Measurements from ENCODE around the gene TYW1. TPM values are rescaled to one million over a fixed set of nuclear protein-coding genes. Genes with fewer than 3 reads are reported as not detected.
"Not testable (repeated sequence)": the region's sequence is repeated elsewhere in the genome, so short reads cannot be mapped to it uniquely, and the experiment has no call there.

Gene TYW1
- total RNA-seq, 1 experiment from 2014 or later: 13.4 TPM

DNA sequence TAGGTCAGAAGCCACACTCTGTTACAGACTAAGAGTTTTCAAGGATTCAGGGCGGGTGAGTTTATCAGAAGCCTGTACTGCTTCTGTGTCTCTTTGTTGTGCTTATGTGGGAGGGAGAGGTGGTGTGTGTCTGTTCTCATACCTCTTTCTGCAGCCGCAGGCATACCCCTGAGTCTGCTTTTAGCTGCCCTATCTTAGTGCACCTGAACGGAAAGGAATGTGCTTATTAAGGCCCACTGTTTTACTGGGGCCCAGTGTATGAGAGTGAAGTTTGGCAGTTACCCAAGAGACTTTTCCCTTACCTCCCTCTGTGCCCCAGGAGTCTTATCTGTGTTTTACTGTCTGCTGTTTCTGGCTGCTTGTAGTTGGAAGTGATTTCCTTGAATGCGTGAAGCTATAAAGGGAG, 104.3 kb downstream of the TYW1 start:
- H3K9me2 ChIP-seq (ENCODE audit: insufficient read depth): no peaks in the 10 kb centered on the region
- no peak overlapping the region for H3K4me3 ChIP-seq
- no peaks in the 10 kb centered on the region for H3K36me3 ChIP-seq (ENCODE audit: low read depth)
- no peak overlapping the region for H3K4me2 ChIP-seq
- H3K4me1 ChIP-seq (replicated peaks; ENCODE audit: insufficient read depth): no peaks in the 10 kb centered on the region
- intact Hi-C loops (cut with micrococcal nuclease; ENCODE audit: unreplicated experiment): no loop called here
- H4K20me1 ChIP-seq (ENCODE audit: insufficient read depth): no peaks in the 10 kb centered on the region
- BruUV-seq (replicated peaks): no TSS peak
- no peaks in the 10 kb centered on the region for H3K9me3 ChIP-seq (ENCODE audit: insufficient read depth, low read depth)
- no peak for DNase-seq
- TF ChIP-seq, protein P1, sequence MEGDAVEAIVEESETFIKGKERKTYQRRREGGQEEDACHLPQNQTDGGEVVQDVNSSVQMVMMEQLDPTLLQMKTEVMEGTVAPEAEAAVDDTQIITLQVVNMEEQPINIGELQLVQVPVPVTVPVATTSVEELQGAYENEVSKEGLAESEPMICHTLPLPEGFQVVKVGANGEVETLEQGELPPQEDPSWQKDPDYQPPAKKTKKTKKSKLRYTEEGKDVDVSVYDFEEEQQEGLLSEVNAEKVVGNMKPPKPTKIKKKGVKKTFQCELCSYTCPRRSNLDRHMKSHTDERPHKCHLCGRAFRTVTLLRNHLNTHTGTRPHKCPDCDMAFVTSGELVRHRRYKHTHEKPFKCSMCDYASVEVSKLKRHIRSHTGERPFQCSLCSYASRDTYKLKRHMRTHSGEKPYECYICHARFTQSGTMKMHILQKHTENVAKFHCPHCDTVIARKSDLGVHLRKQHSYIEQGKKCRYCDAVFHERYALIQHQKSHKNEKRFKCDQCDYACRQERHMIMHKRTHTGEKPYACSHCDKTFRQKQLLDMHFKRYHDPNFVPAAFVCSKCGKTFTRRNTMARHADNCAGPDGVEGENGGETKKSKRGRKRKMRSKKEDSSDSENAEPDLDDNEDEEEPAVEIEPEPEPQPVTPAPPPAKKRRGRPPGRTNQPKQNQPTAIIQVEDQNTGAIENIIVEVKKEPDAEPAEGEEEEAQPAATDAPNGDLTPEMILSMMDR (conservative IDR thresholded peaks at IDR 0.05): no peak
- TF ChIP-seq EZH2 (IDR thresholded peaks at IDR 0.05; ENCODE audit: low read depth): no peak
- no peaks in the 10 kb centered on the region for H3K27me3 ChIP-seq (ENCODE audit: insufficient read depth, low read depth)
- H3F3A ChIP-seq (ENCODE audit: insufficient read depth, low read depth): no peaks in the 10 kb centered on the region
- no peak overlapping the region for H3K27ac ChIP-seq
- POLR2A ChIA-PET (ENCODE audit: unreplicated experiment): no interaction called here
- H2AFZ ChIP-seq: no peak overlapping the region
- no peaks in the 10 kb centered on the region for H3K79me2 ChIP-seq (ENCODE audit: low read depth)
- CTCF ChIA-PET: no interaction called here

DNA sequence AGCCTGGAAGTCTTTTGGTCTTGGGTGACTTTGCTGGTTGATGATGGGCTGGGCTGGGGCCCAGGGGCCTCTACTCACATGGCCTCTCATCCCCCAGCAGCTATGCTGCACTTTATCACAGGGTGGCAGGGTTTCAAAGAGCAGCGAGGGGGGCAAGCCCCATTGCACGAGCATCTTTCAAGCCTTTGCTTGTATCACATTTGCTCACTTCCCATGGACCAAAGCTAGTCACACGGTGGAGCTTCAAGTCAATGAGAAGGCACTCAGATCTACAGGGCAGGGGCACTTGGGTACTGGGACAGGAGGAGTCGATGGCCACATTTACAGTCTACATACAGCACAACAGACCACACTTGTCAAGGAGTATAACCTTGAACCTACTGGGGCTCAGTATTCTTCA, 108.3 kb downstream of the TYW1 start:
- H3F3A ChIP-seq (ENCODE audit: insufficient read depth, low read depth); H3K4me1 ChIP-seq (replicated peaks; ENCODE audit: insufficient read depth); H3K4me3 ChIP-seq; H3K4me2 ChIP-seq; CTCF ChIA-PET; H3K36me3 ChIP-seq (ENCODE audit: low read depth); DNase-seq; H4K20me1 ChIP-seq (ENCODE audit: insufficient read depth); BruUV-seq (replicated peaks); H3K27me3 ChIP-seq (ENCODE audit: insufficient read depth, low read depth); H2AFZ ChIP-seq; H3K9me3 ChIP-seq (ENCODE audit: insufficient read depth, low read depth); H3K9me2 ChIP-seq (ENCODE audit: insufficient read depth); intact Hi-C loops (cut with micrococcal nuclease; ENCODE audit: unreplicated experiment); H3K27ac ChIP-seq; H3K79me2 ChIP-seq (ENCODE audit: low read depth): not testable (repeated sequence)
- POLR2A ChIA-PET (ENCODE audit: unreplicated experiment): interaction anchor here (0.6 kb wide), 1 partner anchor 27 kb away, joined by 3 read pairs; no protein-coding TSS in a partner anchor

DNA sequence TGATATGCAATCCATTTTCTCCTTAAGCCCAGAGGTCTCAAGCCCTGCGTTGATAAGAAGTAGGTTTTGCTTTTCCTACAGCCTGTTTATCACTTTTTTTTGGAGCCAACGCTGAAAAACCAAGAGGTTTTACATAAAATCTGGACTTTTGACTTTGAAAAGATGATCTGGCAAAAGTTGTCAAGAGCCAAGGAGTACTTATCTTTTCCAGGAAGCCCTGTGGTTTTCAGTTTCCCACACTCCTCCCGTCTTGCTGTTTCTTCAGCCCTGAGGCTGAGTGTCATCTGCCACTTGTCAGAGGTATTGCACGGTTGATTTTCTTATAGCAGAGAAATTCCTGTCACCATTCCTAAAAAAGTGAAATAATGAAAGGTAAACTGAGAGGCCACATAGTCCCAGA, 108.7 kb downstream of the TYW1 start:
- no peaks in the 10 kb centered on the region for H3K9me2 ChIP-seq (ENCODE audit: insufficient read depth)
- intact Hi-C loops (cut with micrococcal nuclease; ENCODE audit: unreplicated experiment): no loop called here
- TF ChIP-seq, protein P1 (conservative IDR thresholded peaks at IDR 0.05): no peak
- no peak for TF ChIP-seq EZH2 (IDR thresholded peaks at IDR 0.05; ENCODE audit: low read depth)

DNA sequence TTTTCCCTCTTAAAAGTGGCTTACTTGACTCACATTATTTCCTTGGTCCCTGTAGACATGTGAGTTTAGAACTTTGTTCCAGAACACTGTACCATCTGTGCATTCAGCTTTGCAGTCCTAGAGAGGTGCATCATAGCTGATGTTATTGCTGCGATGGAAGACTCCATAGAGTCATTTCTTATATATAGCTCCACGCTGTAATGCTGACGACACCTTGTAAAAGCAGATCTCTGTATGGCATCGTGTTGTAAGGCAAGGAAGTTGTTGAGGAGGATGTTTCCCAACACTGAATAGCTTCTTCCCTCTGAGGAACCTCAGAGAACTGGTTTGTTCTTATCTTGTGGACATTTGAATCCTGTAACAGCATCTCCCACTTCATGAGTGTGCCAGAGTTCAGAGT, 109.6 kb downstream of the TYW1 start:
- CTCF ChIA-PET; DNase-seq; H3K9me2 ChIP-seq (ENCODE audit: insufficient read depth); BruUV-seq (replicated peaks); H3K9me3 ChIP-seq (ENCODE audit: insufficient read depth, low read depth); H3F3A ChIP-seq (ENCODE audit: insufficient read depth, low read depth); H4K20me1 ChIP-seq (ENCODE audit: insufficient read depth); H3K79me2 ChIP-seq (ENCODE audit: low read depth); H3K4me1 ChIP-seq (replicated peaks; ENCODE audit: insufficient read depth); intact Hi-C loops (cut with micrococcal nuclease; ENCODE audit: unreplicated experiment); H3K36me3 ChIP-seq (ENCODE audit: low read depth); H3K4me3 ChIP-seq; POLR2A ChIA-PET (ENCODE audit: unreplicated experiment); H3K27me3 ChIP-seq (ENCODE audit: insufficient read depth, low read depth); H3K4me2 ChIP-seq; H3K27ac ChIP-seq; H2AFZ ChIP-seq: not testable (repeated sequence)

More for the DNA sequence above, 108.7 kb downstream of the TYW1 start:
- no peak overlapping the region for H3K4me2 ChIP-seq
- no peak overlapping the region for H3K27ac ChIP-seq
- no peaks in the 10 kb centered on the region for H3K9me3 ChIP-seq (ENCODE audit: insufficient read depth, low read depth)
- DNase-seq: no peak
- H3F3A ChIP-seq (ENCODE audit: insufficient read depth, low read depth): no peaks in the 10 kb centered on the region
- no peaks in the 10 kb centered on the region for H3K4me1 ChIP-seq (replicated peaks; ENCODE audit: insufficient read depth)
- H4K20me1 ChIP-seq (ENCODE audit: insufficient read depth): no peaks in the 10 kb centered on the region
- ChIA-PET POLR2A (ENCODE audit: unreplicated experiment) (interaction anchor here (0.6 kb wide), 1 partner anchor 27 kb away, joined by 3 read pairs; no protein-coding TSS in a partner anchor), CTCF (no interaction called here)
- H3K27me3 ChIP-seq (ENCODE audit: insufficient read depth, low read depth): no peaks in the 10 kb centered on the region
- H3K4me3 ChIP-seq: no peak overlapping the region
- no TSS peak for BruUV-seq (replicated peaks)
- no peaks in the 10 kb centered on the region for H3K79me2 ChIP-seq (ENCODE audit: low read depth)
- no peaks in the 10 kb centered on the region for H3K36me3 ChIP-seq (ENCODE audit: low read depth)
- no peak overlapping the region for H2AFZ ChIP-seq

DNA sequence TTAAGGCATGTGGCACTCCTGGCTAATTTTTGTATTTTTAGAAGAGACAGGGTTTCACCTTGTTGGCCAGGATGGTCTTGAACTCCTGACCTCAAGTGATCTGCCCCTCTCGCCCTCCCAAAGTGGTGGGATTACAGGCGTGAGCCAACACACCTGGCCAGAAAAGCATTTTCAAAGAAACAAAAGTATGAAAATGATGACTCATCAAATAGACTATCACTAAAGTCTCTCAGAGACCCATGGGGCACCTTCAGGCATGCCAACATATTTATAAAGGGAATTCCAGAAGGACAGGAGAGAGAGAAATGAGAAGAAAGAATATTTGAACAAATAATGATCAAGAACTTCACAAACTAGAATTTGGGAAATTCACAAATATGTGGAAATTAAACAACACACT, 114.7 kb downstream of the TYW1 start:
- BruUV-seq (replicated peaks); H3K4me3 ChIP-seq; intact Hi-C loops (cut with micrococcal nuclease; ENCODE audit: unreplicated experiment); H3F3A ChIP-seq (ENCODE audit: insufficient read depth, low read depth); H3K79me2 ChIP-seq (ENCODE audit: low read depth); H2AFZ ChIP-seq; H3K4me1 ChIP-seq (replicated peaks; ENCODE audit: insufficient read depth); H3K9me2 ChIP-seq (ENCODE audit: insufficient read depth); CTCF ChIA-PET; H4K20me1 ChIP-seq (ENCODE audit: insufficient read depth); H3K9me3 ChIP-seq (ENCODE audit: insufficient read depth, low read depth); H3K36me3 ChIP-seq (ENCODE audit: low read depth); POLR2A ChIA-PET (ENCODE audit: unreplicated experiment); H3K27ac ChIP-seq; H3K27me3 ChIP-seq (ENCODE audit: insufficient read depth, low read depth); DNase-seq; H3K4me2 ChIP-seq: not testable (repeated sequence)

DNA sequence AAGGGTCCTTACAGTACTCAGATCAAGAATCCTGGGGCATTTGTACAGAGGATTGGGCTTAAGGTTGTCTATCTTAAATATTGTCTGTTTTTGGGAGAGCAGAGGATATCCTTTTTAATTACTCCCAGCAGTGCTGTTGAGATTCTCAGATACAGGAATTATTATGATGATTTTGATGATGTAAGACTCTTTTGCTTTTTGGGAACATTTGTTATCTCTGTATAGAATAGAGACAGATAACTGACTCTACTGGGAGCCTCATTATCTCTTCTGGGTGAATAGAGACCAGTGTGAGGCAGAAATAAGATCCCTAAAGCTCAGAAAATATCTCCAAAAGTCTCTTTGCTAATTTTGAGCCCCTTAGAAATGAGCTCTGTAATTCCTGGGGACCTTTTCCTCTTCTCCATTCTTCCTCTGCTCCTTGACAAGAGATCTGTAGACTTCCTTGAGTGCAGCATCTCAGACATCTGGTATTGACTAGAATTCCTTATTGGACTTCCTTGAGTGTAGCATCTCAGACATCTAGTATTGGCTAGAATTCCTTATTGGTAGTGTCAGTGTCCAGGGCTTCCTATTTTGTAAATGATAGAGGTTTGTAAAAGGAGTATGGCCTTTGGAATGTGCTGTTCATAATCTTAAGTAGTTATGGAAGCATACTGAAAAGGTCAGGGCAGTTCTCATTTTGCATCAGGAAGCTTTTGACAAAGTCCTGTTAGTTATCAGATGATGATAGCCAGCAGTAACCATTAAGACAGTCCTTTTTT, 118.0 kb downstream of the TYW1 start:
- CTCF ChIA-PET; H3K4me3 ChIP-seq; H4K20me1 ChIP-seq (ENCODE audit: insufficient read depth); H3K9me2 ChIP-seq (ENCODE audit: insufficient read depth); POLR2A ChIA-PET (ENCODE audit: unreplicated experiment); H3K9me3 ChIP-seq (ENCODE audit: insufficient read depth, low read depth); DNase-seq; H3K4me1 ChIP-seq (replicated peaks; ENCODE audit: insufficient read depth); H3K27me3 ChIP-seq (ENCODE audit: insufficient read depth, low read depth); intact Hi-C loops (cut with micrococcal nuclease; ENCODE audit: unreplicated experiment); H3K27ac ChIP-seq; H3K79me2 ChIP-seq (ENCODE audit: low read depth); H3K36me3 ChIP-seq (ENCODE audit: low read depth); H3F3A ChIP-seq (ENCODE audit: insufficient read depth, low read depth); BruUV-seq (replicated peaks); H2AFZ ChIP-seq; H3K4me2 ChIP-seq: not testable (repeated sequence)
